ENCODE results near the gene ECE1.

GRCh38 chr1:21184276-21184675, 106.0 kb downstream of the ECE1 start:
- TF ChIP-seq, protein P1, sequence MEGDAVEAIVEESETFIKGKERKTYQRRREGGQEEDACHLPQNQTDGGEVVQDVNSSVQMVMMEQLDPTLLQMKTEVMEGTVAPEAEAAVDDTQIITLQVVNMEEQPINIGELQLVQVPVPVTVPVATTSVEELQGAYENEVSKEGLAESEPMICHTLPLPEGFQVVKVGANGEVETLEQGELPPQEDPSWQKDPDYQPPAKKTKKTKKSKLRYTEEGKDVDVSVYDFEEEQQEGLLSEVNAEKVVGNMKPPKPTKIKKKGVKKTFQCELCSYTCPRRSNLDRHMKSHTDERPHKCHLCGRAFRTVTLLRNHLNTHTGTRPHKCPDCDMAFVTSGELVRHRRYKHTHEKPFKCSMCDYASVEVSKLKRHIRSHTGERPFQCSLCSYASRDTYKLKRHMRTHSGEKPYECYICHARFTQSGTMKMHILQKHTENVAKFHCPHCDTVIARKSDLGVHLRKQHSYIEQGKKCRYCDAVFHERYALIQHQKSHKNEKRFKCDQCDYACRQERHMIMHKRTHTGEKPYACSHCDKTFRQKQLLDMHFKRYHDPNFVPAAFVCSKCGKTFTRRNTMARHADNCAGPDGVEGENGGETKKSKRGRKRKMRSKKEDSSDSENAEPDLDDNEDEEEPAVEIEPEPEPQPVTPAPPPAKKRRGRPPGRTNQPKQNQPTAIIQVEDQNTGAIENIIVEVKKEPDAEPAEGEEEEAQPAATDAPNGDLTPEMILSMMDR (IDR thresholded peaks at IDR 0.05) = no peak
- TF ChIP-seq POLR2A (IDR thresholded peaks at IDR 0.05) = no peak
